ENCODE results near the gene GARIN5A. TPM values are rescaled to one million over a fixed set of nuclear protein-coding genes. Genes with fewer than 3 reads are reported as not detected.

GARIN5A gene
- total RNA-seq, 1 experiment from 2014 or later: 0.84 TPM

- DNase-seq (ENCODE audit: low spot score): no peak
- BruUV-seq (replicated peaks): no TSS peak
- intact Hi-C loops (cut with micrococcal nuclease; ENCODE audit: unreplicated experiment): no loop called here
- no peaks in the 10 kb centered on the region for H3K4me1 ChIP-seq (ENCODE audit: insufficient read depth, low read length, poor library complexity, severe bottlenecking)
- H3K9me3 ChIP-seq (ENCODE audit: low read depth, low read length, poor library complexity, severe bottlenecking): no peaks in the 10 kb centered on the region
- no peaks in the 10 kb centered on the region for H3K27me3 ChIP-seq (replicated peaks; ENCODE audit: insufficient read depth, low read depth, low read length, poor library complexity)
- H3K4me3 ChIP-seq (ENCODE audit: low read depth, low read length, poor library complexity, severe bottlenecking): no peak overlapping the region
- H3K36me3 ChIP-seq (ENCODE audit: insufficient read depth, low read length, poor library complexity, severe bottlenecking): no peaks in the 10 kb centered on the region
- POLR2A ChIA-PET (ENCODE audit: low non-redundant PET): no interaction called here
- no peak for TF ChIP-seq EZH2 (IDR thresholded peaks at IDR 0.05; ENCODE audit: borderline replicate concordance, low read depth, low read length, poor library complexity, severe bottlenecking)
- TF ChIP-seq CTCF (conservative IDR thresholded peaks at IDR 0.05; ENCODE audit: low read depth, low read length): no peak
- no peak overlapping the region for H3K27ac ChIP-seq (ENCODE audit: low read depth, low read length, poor library complexity, severe bottlenecking)
- CTCF ChIA-PET: no interaction called here
Measured at GRCh38 chr19:50449236-50449899, 27.3 kb downstream of the GARIN5A start.

- no peak for TF ChIP-seq EZH2 (IDR thresholded peaks at IDR 0.05; ENCODE audit: borderline replicate concordance, low read depth, low read length, poor library complexity, severe bottlenecking)
- no peak for TF ChIP-seq CTCF (conservative IDR thresholded peaks at IDR 0.05; ENCODE audit: low read depth, low read length)
- Histone ChIP-seq H3K36me3 (ENCODE audit: insufficient read depth, low read length, poor library complexity, severe bottlenecking) (no peaks in the 10 kb centered on the region), H3K27me3 (replicated peaks; ENCODE audit: insufficient read depth, low read depth, low read length, poor library complexity) (no peaks in the 10 kb centered on the region), H3K9me3 (ENCODE audit: low read depth, low read length, poor library complexity, severe bottlenecking) (no peaks in the 10 kb centered on the region), H3K4me3 (ENCODE audit: low read depth, low read length, poor library complexity, severe bottlenecking) (no peak overlapping the region), H3K4me1 (ENCODE audit: insufficient read depth, low read length, poor library complexity, severe bottlenecking) (no peaks in the 10 kb centered on the region), H3K27ac (ENCODE audit: low read depth, low read length, poor library complexity, severe bottlenecking) (no peak overlapping the region)
- intact Hi-C loops (cut with micrococcal nuclease; ENCODE audit: unreplicated experiment): no loop called here
- ChIA-PET POLR2A (ENCODE audit: low non-redundant PET) (no interaction called here), CTCF (interaction anchor here (0.8 kb wide), 1 partner anchor 13 kb away, joined by 3 read pairs; no protein-coding TSS in a partner anchor)
- BruUV-seq (replicated peaks): no TSS peak
- no peak for DNase-seq (ENCODE audit: low spot score)
Measured at GRCh38 chr19:50447750-50448149, 28.9 kb downstream of the GARIN5A start.

- intact Hi-C loops (cut with micrococcal nuclease; ENCODE audit: unreplicated experiment): no loop called here
- TF ChIP-seq CTCF (conservative IDR thresholded peaks at IDR 0.05; ENCODE audit: low read depth, low read length): no peak
- no peak for TF ChIP-seq EZH2 (IDR thresholded peaks at IDR 0.05; ENCODE audit: borderline replicate concordance, low read depth, low read length, poor library complexity, severe bottlenecking)
- H3K9me3 ChIP-seq (ENCODE audit: low read depth, low read length, poor library complexity, severe bottlenecking): no peaks in the 10 kb centered on the region
- no peaks in the 10 kb centered on the region for H3K27me3 ChIP-seq (replicated peaks; ENCODE audit: insufficient read depth, low read depth, low read length, poor library complexity)
- no TSS peak for BruUV-seq (replicated peaks)
- no peaks in the 10 kb centered on the region for H3K36me3 ChIP-seq (ENCODE audit: insufficient read depth, low read length, poor library complexity, severe bottlenecking)
- no peaks in the 10 kb centered on the region for H3K4me1 ChIP-seq (ENCODE audit: insufficient read depth, low read length, poor library complexity, severe bottlenecking)
- ChIA-PET CTCF (no interaction called here), POLR2A (ENCODE audit: low non-redundant PET) (no interaction called here)
- no peak overlapping the region for H3K4me3 ChIP-seq (ENCODE audit: low read depth, low read length, poor library complexity, severe bottlenecking)
- DNase-seq (ENCODE audit: low spot score): no peak
- no peak overlapping the region for H3K27ac ChIP-seq (ENCODE audit: low read depth, low read length, poor library complexity, severe bottlenecking)
Measured at GRCh38 chr19:50447053-50447452, 29.6 kb downstream of the GARIN5A start.
